OCI-M1 (cell line): ENCODE measurements around the gene DUSP9.

ENCODE experiments used
- DNase-seq: peaks from one replicate; lab custom pipeline; 2025; lab: John Stamatoyannopoulos, UW

The DUSP9 gene

GRCh38 chrX:153637121-153638040, 9.6 kb upstream of the DUSP9 start:
- no peak for DNase-seq

- DNase-seq = no peak
Measured at GRCh38 chrX:153638041-153638371, 9.0 kb upstream of the DUSP9 start.

DNA sequence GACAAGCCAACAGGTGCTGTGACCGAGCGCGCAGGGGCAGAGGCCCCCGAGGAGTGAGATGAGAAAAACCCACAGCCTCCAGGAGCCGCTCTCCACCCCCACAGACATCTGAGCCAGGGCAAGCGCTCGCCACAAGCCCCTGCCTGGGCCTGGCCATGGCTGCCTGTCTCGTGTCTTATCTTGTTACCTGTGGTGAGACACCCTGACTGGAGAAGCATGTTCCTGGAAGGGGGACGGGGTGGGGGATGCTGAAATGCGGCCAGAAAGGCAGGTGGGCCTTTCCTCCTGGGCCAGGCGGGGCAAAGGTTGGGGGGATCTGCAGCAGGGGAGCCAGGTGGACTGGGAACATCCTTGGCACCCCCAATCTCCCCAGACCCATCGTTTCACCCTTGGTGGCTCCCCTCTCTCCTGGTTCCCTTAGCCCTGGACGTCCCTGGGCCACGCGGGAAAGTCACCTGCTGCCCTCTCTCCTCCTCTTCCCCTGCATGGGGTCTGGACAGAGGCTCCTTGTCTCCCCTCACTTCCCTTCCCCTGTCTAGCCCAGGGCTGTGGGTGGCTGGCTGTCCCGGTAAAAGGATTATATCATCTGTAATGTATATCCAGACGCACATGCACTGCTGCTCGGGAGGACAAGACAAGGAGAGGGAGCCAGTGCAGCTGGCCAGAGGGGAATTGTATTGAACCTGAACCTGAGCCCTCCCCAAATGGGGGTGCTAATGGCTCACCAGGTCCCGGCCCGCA, 8.4 kb upstream of the DUSP9 start:
- no peak for DNase-seq

- DNase-seq = no peak
Measured at GRCh38 chrX:153639177-153640044, 7.6 kb upstream of the DUSP9 start.

DNA sequence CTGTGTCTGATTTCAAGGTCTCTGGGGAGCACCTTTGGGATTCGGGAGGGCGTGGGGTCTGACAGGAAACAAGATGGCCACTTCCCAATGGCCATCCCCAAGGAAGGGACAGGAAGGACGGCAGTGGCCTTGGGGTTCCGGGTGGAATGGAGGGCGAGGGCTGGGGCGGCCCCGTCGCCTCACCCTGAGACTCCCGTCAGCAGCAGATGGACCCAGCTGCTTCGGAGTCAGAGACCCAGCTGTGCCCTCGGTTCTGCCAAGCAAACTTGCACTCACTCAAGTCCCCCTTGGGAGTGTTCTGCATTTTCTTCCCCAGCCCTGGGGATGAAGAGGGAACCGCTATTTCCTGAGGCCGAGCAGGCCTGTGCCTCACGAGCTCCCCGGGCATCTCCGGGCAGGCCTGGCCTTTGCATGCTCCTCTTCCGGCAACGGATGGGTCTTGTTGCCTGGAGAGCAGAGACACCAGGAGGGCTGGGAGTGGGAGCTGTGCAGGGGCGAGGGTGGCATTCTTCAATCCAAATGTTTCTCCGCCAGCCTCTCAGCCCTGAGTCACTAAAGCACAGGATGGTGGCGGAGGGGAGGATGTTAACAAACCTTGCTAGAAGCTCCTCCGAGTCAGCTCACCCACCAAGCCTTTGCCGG, 6.8 kb upstream of the DUSP9 start:
- DNase-seq = no peak

DNA sequence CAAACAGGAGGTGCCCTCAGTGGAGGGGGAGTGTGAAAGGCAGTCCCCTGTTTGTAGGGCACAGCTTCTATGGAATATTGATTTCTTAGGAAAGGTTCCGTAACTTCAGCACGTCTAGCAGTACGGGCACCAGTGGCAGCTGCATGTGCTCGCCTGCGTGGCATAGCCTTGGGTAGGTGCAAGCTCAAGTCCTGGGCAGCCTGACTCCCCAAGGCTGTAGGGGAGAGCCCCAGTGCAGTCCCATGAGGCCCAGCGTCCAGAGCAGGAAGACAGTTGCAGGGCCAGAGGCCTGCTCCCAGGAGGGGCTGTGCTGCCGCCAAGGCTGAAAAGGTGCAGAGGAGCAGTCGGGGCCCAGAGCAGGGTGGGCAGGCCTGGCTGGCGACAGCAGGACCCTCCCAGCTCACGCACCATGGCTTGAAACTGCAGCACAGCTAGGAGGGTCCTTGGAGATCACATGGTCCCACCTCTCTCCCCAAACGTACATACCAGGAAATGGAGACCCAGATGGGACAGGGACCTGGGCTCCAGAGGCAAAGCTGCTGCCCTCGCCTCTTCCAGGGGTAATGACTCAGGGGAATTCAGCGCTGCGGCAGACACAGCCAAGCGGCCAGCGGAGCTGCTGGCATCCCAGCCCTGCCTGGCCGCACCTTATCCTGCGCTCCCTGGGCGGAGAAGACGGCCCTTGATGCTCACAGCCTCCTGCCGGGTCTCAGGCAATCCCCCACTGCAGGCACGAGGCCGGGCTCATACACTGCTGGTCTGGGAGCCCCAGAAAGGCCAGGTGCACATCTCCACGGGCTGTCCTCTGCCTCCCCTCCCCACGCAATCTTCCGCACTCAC, 6.0 kb upstream of the DUSP9 start:
- no peak for DNase-seq

DNA sequence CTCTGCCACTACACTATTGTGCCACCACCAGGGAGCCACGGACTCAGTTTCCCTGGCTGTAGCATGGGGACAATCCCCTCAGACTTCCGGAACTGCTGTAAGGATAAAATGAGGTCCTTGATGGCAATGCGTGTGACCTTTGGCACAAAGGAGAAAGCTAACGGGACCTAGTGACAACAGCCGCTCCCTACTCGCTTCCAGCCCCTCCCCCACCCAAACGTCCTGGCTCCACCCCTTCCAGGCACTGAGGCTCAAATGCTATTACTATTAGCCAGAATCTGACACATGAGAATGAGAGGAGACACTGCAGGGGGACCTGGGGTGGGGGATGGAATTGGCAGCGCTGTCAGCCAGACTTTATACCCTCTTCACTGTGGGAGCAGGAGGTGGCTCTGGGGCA, 5.4 kb upstream of the DUSP9 start:
- DNase-seq = peak; percentile 0

DNA sequence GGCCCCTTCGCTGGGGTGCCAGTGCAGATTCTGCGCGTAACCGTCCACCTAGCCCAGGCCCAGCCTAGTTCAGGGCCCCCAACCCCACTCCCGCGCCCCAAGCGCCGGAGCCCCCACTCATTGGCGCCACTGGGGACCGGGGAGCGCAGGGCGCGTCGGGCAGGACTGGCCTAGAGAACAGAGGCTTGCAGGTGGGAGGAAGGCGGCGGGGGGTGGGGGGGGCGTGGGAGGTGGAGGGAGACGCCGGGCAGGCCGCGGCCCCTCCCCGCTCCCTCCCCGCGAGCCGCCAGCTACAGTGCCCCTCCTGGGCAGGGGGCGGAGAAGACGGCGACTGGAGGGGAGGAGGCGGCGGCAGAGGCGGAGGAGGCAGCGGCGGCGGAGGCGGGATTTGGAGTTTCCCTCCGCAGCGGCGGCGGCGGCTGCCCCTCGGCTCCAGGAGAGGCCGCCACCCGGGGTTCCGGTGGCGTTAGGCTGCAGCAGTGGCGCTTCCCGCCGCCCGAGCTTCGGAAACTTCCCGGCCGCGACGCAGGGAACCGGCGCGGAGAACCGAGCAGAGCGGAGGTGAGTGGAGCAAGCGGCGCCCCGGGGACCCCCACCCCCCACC, 4.8 kb upstream of the DUSP9 start:
- no peak for DNase-seq

- DNase-seq = no peak
Measured at GRCh38 chrX:153642655-153643430, 4.2 kb upstream of the DUSP9 start.

GRCh38 chrX:153643431-153644351, 3.3 kb upstream of the DUSP9 start:
- DNase-seq = no peak

GRCh38 chrX:153644356-153645125, 2.5 kb upstream of the DUSP9 start:
- no peak for DNase-seq

GRCh38 chrX:153645151-153645550, 1.9 kb upstream of the DUSP9 start:
- DNase-seq = no peak

DNA sequence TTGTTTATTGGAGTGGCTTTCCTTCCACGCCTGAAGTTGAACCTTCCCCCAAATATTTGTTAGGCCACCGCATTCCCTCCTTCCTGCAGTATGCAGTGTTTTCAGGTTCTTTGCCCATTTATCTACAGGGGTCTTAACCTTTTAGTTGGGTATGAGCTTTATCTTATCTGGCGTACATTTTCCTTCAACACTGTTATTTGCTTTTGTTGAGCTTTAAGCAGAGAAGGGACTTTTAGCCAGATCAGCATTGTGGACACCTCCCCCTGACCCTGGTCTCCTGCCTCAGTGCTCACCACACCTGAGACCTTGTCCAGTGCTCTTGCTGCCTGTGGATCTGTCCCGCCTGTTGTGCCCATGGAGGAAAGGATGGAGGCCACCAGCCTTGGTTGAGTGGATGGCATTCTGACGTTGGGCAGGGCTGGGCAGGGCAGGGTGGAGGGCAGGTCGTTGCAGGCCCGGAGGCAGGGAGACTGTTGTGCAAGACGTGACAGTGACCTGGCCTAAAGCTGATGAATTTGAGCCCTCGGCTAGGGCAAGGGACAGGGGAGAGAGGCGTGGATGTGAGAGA, 998 bp upstream of the DUSP9 start:
- DNase-seq = no peak

DNA sequence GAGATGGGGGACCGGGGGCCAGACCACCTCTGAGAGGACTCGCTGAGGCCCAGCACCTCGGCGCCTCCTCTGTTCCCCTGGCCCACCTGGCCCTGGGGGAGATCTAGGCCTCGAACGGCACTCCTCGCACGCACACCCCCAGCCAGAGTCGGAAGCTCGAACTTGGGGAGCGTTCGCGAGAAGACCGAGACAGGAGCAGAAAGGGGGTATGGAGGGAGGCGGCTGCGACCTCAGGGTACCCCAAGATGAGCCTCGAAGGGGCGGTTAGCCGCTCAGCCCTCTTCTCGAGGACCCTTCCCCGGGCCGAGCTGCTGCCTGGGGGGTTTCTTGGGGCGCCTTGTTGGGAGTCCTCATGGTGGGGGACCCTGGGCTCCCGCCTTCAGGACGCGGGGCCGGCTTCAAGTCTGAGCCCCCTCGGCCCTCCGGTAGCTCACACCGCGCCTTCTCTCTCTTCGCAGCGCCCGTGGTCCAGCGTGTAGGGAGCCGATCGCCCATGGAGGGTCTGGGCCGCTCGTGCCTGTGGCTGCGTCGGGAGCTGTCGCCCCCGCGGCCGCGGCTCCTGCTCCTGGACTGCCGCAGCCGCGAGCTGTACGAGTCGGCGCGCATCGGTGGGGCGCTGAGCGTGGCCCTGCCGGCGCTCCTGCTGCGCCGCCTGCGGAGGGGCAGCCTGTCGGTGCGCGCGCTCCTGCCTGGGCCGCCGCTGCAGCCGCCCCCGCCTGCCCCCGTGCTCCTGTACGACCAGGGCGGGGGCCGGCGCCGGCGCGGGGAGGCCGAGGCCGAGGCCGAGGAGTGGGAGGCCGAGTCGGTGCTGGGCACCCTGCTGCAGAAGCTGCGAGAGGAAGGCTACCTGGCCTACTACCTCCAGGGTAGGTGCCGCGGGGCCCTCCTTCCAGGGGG, 706 bp downstream of the DUSP9 start:
- DNase-seq = no peak

DNA sequence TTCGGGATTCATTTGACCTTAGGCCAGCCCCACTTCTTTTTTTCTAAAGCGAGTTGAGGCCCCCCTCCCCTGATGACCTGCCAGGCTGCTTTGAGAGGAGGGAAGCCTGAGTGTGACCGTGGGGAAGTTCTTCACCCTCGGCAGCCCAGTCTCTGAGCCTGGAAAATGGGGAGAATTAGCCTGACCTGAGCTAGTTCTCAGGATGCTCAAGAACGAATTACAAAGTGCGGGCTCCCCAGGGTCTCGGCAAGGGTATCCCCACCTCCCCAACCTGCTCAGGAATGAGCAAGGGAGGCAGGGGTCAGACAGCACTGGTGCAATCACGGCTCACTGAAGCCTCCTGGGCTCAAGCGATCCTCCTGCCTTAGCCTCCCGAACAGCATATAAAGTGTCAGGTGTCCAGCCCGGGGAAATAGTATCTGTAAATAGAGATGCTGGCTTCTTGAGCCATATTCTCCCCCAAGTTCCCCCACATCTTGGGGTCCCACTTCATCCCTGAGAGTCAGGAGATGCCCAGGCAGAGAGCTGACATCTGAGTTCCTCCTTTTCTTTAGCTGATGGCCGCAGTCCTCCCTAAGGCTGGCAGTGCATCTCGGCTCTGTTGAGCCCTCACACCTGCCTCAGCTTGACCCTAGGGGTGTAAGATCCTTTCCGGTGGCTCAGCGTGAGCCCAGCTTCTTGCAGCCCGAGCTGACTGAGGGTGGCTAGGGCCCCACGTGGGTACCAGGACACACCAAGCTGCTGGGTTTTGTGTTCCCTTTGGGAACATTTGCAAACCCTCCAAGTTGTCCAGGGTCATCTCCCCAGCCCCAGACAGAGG, 1.6 kb downstream of the DUSP9 start:
- DNase-seq = no peak
